Measurements from ENCODE around the gene ITGB1BP1. TPM values are rescaled to one million over a fixed set of nuclear protein-coding genes. Genes with fewer than 3 reads are reported as not detected.

Gene ITGB1BP1
- total RNA-seq, 2 experiments from 2014 or later, result 54.0 to 102 TPM

DNA sequence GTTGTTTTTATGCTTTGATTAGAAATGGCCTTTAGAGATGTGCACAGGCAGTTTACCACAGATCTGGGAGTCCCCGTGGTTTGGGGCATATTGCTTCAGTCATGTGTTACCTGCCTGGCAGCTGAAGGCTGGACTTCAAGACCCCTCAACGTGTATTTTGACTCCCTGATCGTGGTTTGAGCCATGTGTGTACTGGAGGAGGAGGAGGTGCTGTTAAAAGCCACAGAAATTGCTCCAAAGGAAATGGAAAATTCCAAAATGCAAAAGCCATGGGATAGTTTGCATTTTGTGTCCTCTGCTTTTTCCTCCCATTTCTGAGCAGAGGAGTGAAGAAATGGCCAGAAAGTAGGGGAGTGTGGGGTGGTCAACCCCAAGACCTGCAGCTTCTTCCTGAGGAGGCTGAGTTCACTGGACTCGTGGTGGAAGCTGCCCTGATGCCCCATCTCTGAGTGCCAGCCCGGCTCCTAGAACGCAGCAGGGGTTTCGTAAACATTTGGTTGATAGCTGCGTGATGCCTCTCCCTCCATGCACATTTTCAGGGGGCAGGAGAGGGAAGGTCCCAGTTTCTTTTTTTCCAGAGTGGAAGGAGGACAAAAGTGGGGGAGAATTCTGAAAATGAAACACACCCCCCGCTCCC is 45.7 kb downstream of the ITGB1BP1 start:
- H3K4me1 ChIP-seq (ENCODE audit: insufficient read depth, low read length, poor library complexity, severe bottlenecking), result peaks cover 32% of the 10 kb centered on the region
- H3K9me3 ChIP-seq (ENCODE audit: low read length), result no peaks in the 10 kb centered on the region
- H3K79me2 ChIP-seq (ENCODE audit: insufficient read depth, low read depth, low read length), result no peaks in the 10 kb centered on the region
- no peaks in the 10 kb centered on the region for H4K20me1 ChIP-seq (ENCODE audit: insufficient read depth, low read length)
- no peak for DNase-seq (ENCODE audit: low spot score)
- TF ChIP-seq, protein P1, sequence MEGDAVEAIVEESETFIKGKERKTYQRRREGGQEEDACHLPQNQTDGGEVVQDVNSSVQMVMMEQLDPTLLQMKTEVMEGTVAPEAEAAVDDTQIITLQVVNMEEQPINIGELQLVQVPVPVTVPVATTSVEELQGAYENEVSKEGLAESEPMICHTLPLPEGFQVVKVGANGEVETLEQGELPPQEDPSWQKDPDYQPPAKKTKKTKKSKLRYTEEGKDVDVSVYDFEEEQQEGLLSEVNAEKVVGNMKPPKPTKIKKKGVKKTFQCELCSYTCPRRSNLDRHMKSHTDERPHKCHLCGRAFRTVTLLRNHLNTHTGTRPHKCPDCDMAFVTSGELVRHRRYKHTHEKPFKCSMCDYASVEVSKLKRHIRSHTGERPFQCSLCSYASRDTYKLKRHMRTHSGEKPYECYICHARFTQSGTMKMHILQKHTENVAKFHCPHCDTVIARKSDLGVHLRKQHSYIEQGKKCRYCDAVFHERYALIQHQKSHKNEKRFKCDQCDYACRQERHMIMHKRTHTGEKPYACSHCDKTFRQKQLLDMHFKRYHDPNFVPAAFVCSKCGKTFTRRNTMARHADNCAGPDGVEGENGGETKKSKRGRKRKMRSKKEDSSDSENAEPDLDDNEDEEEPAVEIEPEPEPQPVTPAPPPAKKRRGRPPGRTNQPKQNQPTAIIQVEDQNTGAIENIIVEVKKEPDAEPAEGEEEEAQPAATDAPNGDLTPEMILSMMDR (conservative IDR thresholded peaks at IDR 0.05; ENCODE audit: low read length), result no peak
- TF ChIP-seq EZH2phosphoT487 (IDR thresholded peaks at IDR 0.05; ENCODE audit: borderline replicate concordance, low read depth, low read length), result no peak
- H3K9me2 ChIP-seq (ENCODE audit: insufficient read depth, low read length), result no peaks in the 10 kb centered on the region
- H3K27ac ChIP-seq (ENCODE audit: low read depth, low read length, poor library complexity, severe bottlenecking), result no peak overlapping the region
- H2AFZ ChIP-seq (ENCODE audit: low read length), result no peak overlapping the region
- POLR2A ChIA-PET, result interaction anchor here (0.6 to 0.7 kb wide), 2 partner anchors 44 to 198 kb away, joined by 3 to 4 read pairs; no protein-coding TSS in a partner anchor
- no peaks in the 10 kb centered on the region for H3K36me3 ChIP-seq (ENCODE audit: insufficient read depth, low read length)
- BruUV-seq (replicated peaks), result no TSS peak
- 0 out of 2 replicates have a peak overlapping the region, but pooled peaks have one; percentile 3 for H3K4me2 ChIP-seq (ENCODE audit: low read length)
- intact Hi-C loops (cut with micrococcal nuclease; ENCODE audit: unreplicated experiment), result no loop called here
- no peak overlapping the region for H3K4me3 ChIP-seq (ENCODE audit: low read depth, low read length, poor library complexity, severe bottlenecking)
- CTCF ChIA-PET (ENCODE audit: unreplicated experiment), result no interaction called here

DNA sequence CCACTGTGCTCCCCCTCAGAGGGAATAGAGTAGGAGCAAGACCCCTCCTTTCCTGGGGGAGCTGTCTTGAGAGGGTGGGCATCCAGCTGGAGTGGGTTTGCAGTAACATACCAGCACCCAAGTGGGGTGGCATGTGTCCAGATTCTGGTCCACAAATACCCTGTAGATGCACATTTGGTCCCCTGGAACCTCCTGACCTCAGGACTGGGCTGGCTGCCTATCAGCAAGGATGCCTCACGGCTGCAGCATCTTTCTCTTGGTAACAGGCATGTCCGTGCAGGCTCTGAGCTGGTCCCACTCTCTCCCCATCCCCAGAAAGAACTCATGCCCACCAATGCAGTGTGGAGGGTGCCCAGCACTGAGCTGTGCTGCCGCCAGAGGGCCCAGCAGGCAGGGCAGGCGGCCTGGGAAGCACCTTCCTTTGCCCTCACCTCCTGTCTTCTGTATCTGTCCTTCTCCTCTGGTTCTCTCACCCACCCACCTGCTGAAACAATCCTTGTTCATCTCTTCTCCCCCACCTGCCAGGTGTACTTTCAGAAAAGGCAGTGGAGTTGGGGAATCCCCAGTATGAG is 47.4 kb downstream of the ITGB1BP1 start:
- POLR2A ChIA-PET, result interaction anchor here (0.7 to 1.1 kb wide), 2 partner anchors 9 to 114 kb away, joined by 3 read pairs; no protein-coding TSS in a partner anchor
- Histone ChIP-seq H3K4me3 (ENCODE audit: low read depth, low read length, poor library complexity, severe bottlenecking) (no peak overlapping the region), H4K20me1 (ENCODE audit: insufficient read depth, low read length) (no peaks in the 10 kb centered on the region), H3K27ac (ENCODE audit: low read depth, low read length, poor library complexity, severe bottlenecking) (no peak overlapping the region), H2AFZ (ENCODE audit: low read length) (no peak overlapping the region), H3K9me3 (ENCODE audit: low read length) (no peaks in the 10 kb centered on the region), H3K4me1 (ENCODE audit: insufficient read depth, low read length, poor library complexity, severe bottlenecking) (peaks cover 46% of the 10 kb centered on the region), H3K9me2 (ENCODE audit: insufficient read depth, low read length) (no peaks in the 10 kb centered on the region), H3K4me2 (ENCODE audit: low read length) (no peak overlapping the region), H3K79me2 (ENCODE audit: insufficient read depth, low read depth, low read length) (no peaks in the 10 kb centered on the region), H3K36me3 (ENCODE audit: insufficient read depth, low read length) (no peaks in the 10 kb centered on the region)
- peak; percentile 61 for DNase-seq (ENCODE audit: low spot score)
- CTCF ChIA-PET (ENCODE audit: unreplicated experiment), result interaction anchor here (1.0 to 1.1 kb wide), 2 partner anchors 25 to 237 kb away, joined by 3 read pairs; no protein-coding TSS in a partner anchor
- TF ChIP-seq EZH2phosphoT487 (IDR thresholded peaks at IDR 0.05; ENCODE audit: borderline replicate concordance, low read depth, low read length), result no peak
- TF ChIP-seq, protein P1 (conservative IDR thresholded peaks at IDR 0.05; ENCODE audit: low read length), result peak; percentile 79
- BruUV-seq (replicated peaks), result no TSS peak
- intact Hi-C loops (cut with micrococcal nuclease; ENCODE audit: unreplicated experiment), result no loop called here

All from OCI-LY7 (cell line).